T-cell (primary cell): ENCODE measurements around the gene MTHFR. TPM values are rescaled to one million over a fixed set of nuclear protein-coding genes. Genes with fewer than 3 reads are reported as not detected.

Experiments used
- ATAC-seq, 4 experiments: fragments of 200-7000 bp in 3 of 4; fragments of 150-1000 bp in 1 of 4; cut with Tn5 transposase; replicated peaks in 1 of 4; 1 replicate in 3 of 4; 2 replicates in 1 of 4; pipeline ENCODE4 v1.10.0; 2021; ENCODE audit warnings: moderate library complexity in 3 of 4, mild to moderate bottlenecking in 2 of 4, moderate number of reproducible peaks in 1 of 4
- CTCF ChIA-PET, 2 donors: fragments of 300-600 bp; sonication (Branson Sonifier 250); formaldehyde crosslinking; loops; one replicate each; lab custom pipeline; 2022; ENCODE audit warnings: antibody characterized with exemption in 2 of 2; lab: Charles Lee
- POLR2A ChIA-PET, 2 donors: fragments of 300-600 bp; sonication (Branson Sonifier 250); formaldehyde crosslinking; loops; one replicate each; lab custom pipeline; 2022; ENCODE audit warnings: antibody characterized with exemption in 2 of 2; lab: Charles Lee
- DNase-seq, 35 experiments: peaks; one replicate each; pipeline versions ENCODE4 v3.0.0 to v3.0.0-alpha.2; 2013 to 2023
- H3K27ac ChIP-seq: one replicate; pipeline ENCODE4 v1.5.1; 2013; ENCODE audit warnings: low read length
- H3K27me3 ChIP-seq, 2 experiments: replicated peaks in 1 of 2; 1 replicate in 1 of 2; 2 replicates in 1 of 2; pipeline versions ENCODE4 v1.6.1 to v1.7.0; 2013; ENCODE audit warnings: low read length in 1 of 2, mixed read lengths in 1 of 2; ENCODE audit not compliant: control insufficient read depth in 2 of 2, insufficient read depth in 2 of 2; ENCODE audit errors: extremely low read depth in 1 of 2
- H3K36me3 ChIP-seq, 2 donors: 1 replicate in 1 of 2; 2 replicates in 1 of 2; pipeline versions ENCODE4 v1.6.1 to v1.7.0; 2013; ENCODE audit warnings: low read length in 1 of 2; ENCODE audit not compliant: control insufficient read depth in 2 of 2, insufficient read depth in 1 of 2; ENCODE audit errors: extremely low read depth in 1 of 2
- H3K4me1 ChIP-seq, 2 experiments: 1 replicate in 1 of 2; 2 replicates in 1 of 2; pipeline versions ENCODE4 v1.6.1 to v1.7.0; 2013; ENCODE audit warnings: low read length in 2 of 2, mixed read lengths in 1 of 2; ENCODE audit not compliant: insufficient read depth in 2 of 2, control insufficient read depth in 1 of 2; ENCODE audit errors: extremely low read depth in 1 of 2
- H3K4me3 ChIP-seq, 2 donors: 1 replicate in 1 of 2; 2 replicates in 1 of 2; pipeline versions ENCODE4 v1.5.1 to v1.7.0; 2013; ENCODE audit warnings: mild to moderate bottlenecking in 2 of 2, low read length in 1 of 2, moderate library complexity in 1 of 2; ENCODE audit not compliant: control insufficient read depth in 1 of 2; ENCODE audit errors: extremely low read depth in 1 of 2
- H3K9me3 ChIP-seq: 2 replicates; pipeline ENCODE4 v1.7.0; 2013
- H3K27ac Mint-ChIP-seq, 2 donors: one replicate each; pipeline ENCODE4 v1.8.0; 2020 to 2021; ENCODE audit warnings: mild to moderate bottlenecking in 2 of 2, mixed read lengths in 2 of 2
- H3K27me3 Mint-ChIP-seq, 2 donors: one replicate each; pipeline ENCODE4 v1.8.0; 2021 to 2022; ENCODE audit warnings: mixed read lengths in 2 of 2
- H3K36me3 Mint-ChIP-seq: one replicate; pipeline ENCODE4 v1.8.0; 2021; ENCODE audit warnings: mixed read lengths
- H3K4me1 Mint-ChIP-seq, 3 donors: one replicate each; pipeline ENCODE4 v1.8.0; 2020 to 2022; ENCODE audit warnings: mixed read lengths in 3 of 3, mild to moderate bottlenecking in 1 of 3
- H3K4me3 Mint-ChIP-seq, 3 donors: one replicate each; pipeline ENCODE4 v1.8.0; 2020 to 2022; ENCODE audit warnings: mild to moderate bottlenecking in 3 of 3, mixed read lengths in 3 of 3, moderate library complexity in 3 of 3
- H3K9me3 Mint-ChIP-seq, 3 donors: one replicate each; pipeline ENCODE4 v1.8.0; 2020 to 2022; ENCODE audit warnings: mixed read lengths in 3 of 3
- WGBS: methylation state at CpG from one replicate; pipeline ENCODE4 v1.1.5; 2013; ENCODE audit warnings: missing lambda C conversion rate; ENCODE audit not compliant: insufficient coverage; 5-methylcytosine and 5-hydroxymethylcytosine counted together
- total RNA-seq, 35 experiments: library from RNA in 6 of 35; stranded (reverse) in 6 of 35; fragments of 120-200 nt in 1 of 35; gene quantifications; one replicate each; pipeline versions ENCODE4 v1.2.1 to v1.2.4 and lab custom pipeline; 2013 to 2026

The MTHFR gene
- total RNA-seq, 5 donors from 2014 or later (not counting 1 experiment from before 2014, with no cell fraction given) = 40.2 to 62.2 (median 48.2) TPM

GRCh38 chr1:11833900-11834299 lies 28.1 kb upstream of the MTHFR start:
- no peak for DNase-seq
- Histone ChIP-seq H3K27ac (no peak overlapping the region), H3K4me1 (no peaks in the 10 kb centered on the region), H3K36me3 (peaks cover 37 to 70% of the 10 kb centered on the region in 2 donors), H3K4me3 (no peak overlapping the region), H3K27me3 (no peaks in the 10 kb centered on the region), H3K9me3 (no peaks in the 10 kb centered on the region)
- Mint-ChIP-seq H3K27ac (no peak overlapping the region), H3K4me1 (peaks cover 2 to 6% (median 6%) of the 10 kb centered on the region in 3 donors), H3K9me3 (no peaks in the 10 kb centered on the region), H3K36me3 (peaks cover 36% of the 10 kb centered on the region), H3K27me3 (no peaks in the 10 kb centered on the region), H3K4me3 (no peak overlapping the region)
- no peak for ATAC-seq
- 94% methylated on average over 12 of the region's 13 CpGs for WGBS
- ChIA-PET CTCF (no interaction called here), POLR2A (no interaction called here)

GRCh38 chr1:11833497-11833896 lies 27.7 kb upstream of the MTHFR start:
- 88% methylated on average over 7 of the region's 8 CpGs for WGBS
- Histone ChIP-seq H3K9me3 (no peaks in the 10 kb centered on the region), H3K36me3 (peaks cover 41 to 73% of the 10 kb centered on the region in 2 donors), H3K4me1 (no peaks in the 10 kb centered on the region), H3K27ac (no peak overlapping the region), H3K4me3 (no peak overlapping the region), H3K27me3 (no peaks in the 10 kb centered on the region)
- Mint-ChIP-seq H3K36me3 (peaks cover 32% of the 10 kb centered on the region), H3K27me3 (no peaks in the 10 kb centered on the region), H3K9me3 (no peaks in the 10 kb centered on the region), H3K4me1 (peaks cover 0 to 2% (median 2%) of the 10 kb centered on the region in 3 donors), H3K4me3 (no peak overlapping the region), H3K27ac (no peak overlapping the region)
- ChIA-PET POLR2A (no interaction called here), CTCF (no interaction called here)
- DNase-seq (no peak), ATAC-seq (no peak)

GRCh38 chr1:11831945-11832725 lies 26.4 kb upstream of the MTHFR start:
- Mint-ChIP-seq H3K27me3 (no peaks in the 10 kb centered on the region), H3K9me3 (no peaks in the 10 kb centered on the region), H3K4me3 (no peak overlapping the region), H3K27ac (no peak overlapping the region), H3K36me3 (peaks cover 35% of the 10 kb centered on the region), H3K4me1 (no peaks in the 10 kb centered on the region)
- H3K36me3 ChIP-seq = peaks cover 36 to 71% of the 10 kb centered on the region in 2 donors
- no peaks in the 10 kb centered on the region for H3K4me1 ChIP-seq
- no peaks in the 10 kb centered on the region for H3K27me3 ChIP-seq
- ATAC-seq (no peak), DNase-seq (no peak)
- ChIA-PET CTCF (no interaction called here), POLR2A (no interaction called here)
- no peak overlapping the region for H3K27ac ChIP-seq
- H3K4me3 ChIP-seq = no peak overlapping the region
- no peaks in the 10 kb centered on the region for H3K9me3 ChIP-seq
- 81% methylated on average over 7 of the region's 9 CpGs for WGBS

GRCh38 chr1:11828511-11828910 lies 22.7 kb upstream of the MTHFR start:
- H3K9me3 ChIP-seq = no peaks in the 10 kb centered on the region
- DNase-seq (no peak), ATAC-seq (no peak)
- no peaks in the 10 kb centered on the region for H3K27me3 ChIP-seq
- H3K4me1 ChIP-seq = no peaks in the 10 kb centered on the region
- ChIA-PET CTCF (interaction anchor here in 1 of 2 donors (0.6 kb wide), 1 partner anchor 725 kb away, joined by 8 read pairs; no protein-coding TSS in a partner anchor), POLR2A (no interaction called here)
- Mint-ChIP-seq H3K36me3 (peaks cover 40% of the 10 kb centered on the region), H3K9me3 (no peaks in the 10 kb centered on the region), H3K27me3 (no peaks in the 10 kb centered on the region), H3K4me3 (no peak overlapping the region), H3K4me1 (no peaks in the 10 kb centered on the region), H3K27ac (no peak overlapping the region)
- no peak overlapping the region for H3K27ac ChIP-seq
- H3K4me3 ChIP-seq = no peak overlapping the region
- peaks cover 18 to 61% of the 10 kb centered on the region in 2 donors for H3K36me3 ChIP-seq
- 95% methylated on average over 15 of the region's 19 CpGs for WGBS

GRCh38 chr1:11826946-11827345 lies 21.2 kb upstream of the MTHFR start:
- ChIA-PET CTCF (no interaction called here), POLR2A (no interaction called here)
- no CpG with 5 or more reads among the region's 9 CpGs for WGBS
- Mint-ChIP-seq H3K36me3 (peaks cover 37% of the 10 kb centered on the region), H3K4me3 (no peak overlapping the region), H3K4me1 (no peaks in the 10 kb centered on the region), H3K27ac (no peak overlapping the region), H3K27me3 (no peaks in the 10 kb centered on the region), H3K9me3 (no peaks in the 10 kb centered on the region)
- DNase-seq (no peak), ATAC-seq (no peak)
- no peaks in the 10 kb centered on the region for H3K4me1 ChIP-seq
- no peaks in the 10 kb centered on the region for H3K9me3 ChIP-seq
- H3K27ac ChIP-seq = no peak overlapping the region
- peaks cover 12 to 54% of the 10 kb centered on the region in 2 donors for H3K36me3 ChIP-seq
- H3K4me3 ChIP-seq = no peak overlapping the region
- no peaks in the 10 kb centered on the region for H3K27me3 ChIP-seq

GRCh38 chr1:11825131-11825530 lies 19.4 kb upstream of the MTHFR start:
- H3K9me3 ChIP-seq = no peaks in the 10 kb centered on the region
- Mint-ChIP-seq H3K27ac (no peak overlapping the region), H3K4me3 (no peak overlapping the region), H3K27me3 (no peaks in the 10 kb centered on the region), H3K4me1 (no peaks in the 10 kb centered on the region), H3K36me3 (peaks cover 41% of the 10 kb centered on the region), H3K9me3 (no peaks in the 10 kb centered on the region)
- CTCF ChIA-PET = no interaction called here
- no peaks in the 10 kb centered on the region for H3K27me3 ChIP-seq
- H3K36me3 ChIP-seq = peaks cover 20 to 57% of the 10 kb centered on the region in 2 donors
- no peaks in the 10 kb centered on the region for H3K4me1 ChIP-seq
- POLR2A ChIA-PET = no interaction called here
- no peak overlapping the region for H3K27ac ChIP-seq
- DNase-seq (no peak), ATAC-seq (no peak)
- no peak overlapping the region for H3K4me3 ChIP-seq
- WGBS = 91% methylated on average over 3 of the region's 7 CpGs
